Posterior cingulate gyrus (tissue), 11 donors: ENCODE measurements around the gene PPP2R2C.
A peak's percentile ranks its signal among the peaks of the same experiment; 100 is the strongest.

Experiments
- DNase-seq, 10 donors: peaks; one replicate each; pipeline versions ENCODE4 v3.0.0 to v3.0.0-alpha.2; 2020 to 2021; ENCODE audit warnings: mixed read lengths in 3 of 10
- intact Hi-C: fragments of 100-400 bp; cut with DNase I; formaldehyde crosslinking; loops from one replicate; pipeline ENCODE4 v1.15.1; 2023

PPP2R2C gene

GRCh38 chr4:6495296-6495590 lies 22.8 kb upstream of the PPP2R2C start:
- intact Hi-C loops, result no loop called here

GRCh38 chr4:6494431-6495295 lies 22.2 kb upstream of the PPP2R2C start:
- intact Hi-C loops, result no loop called here
- DNase-seq, result peak in 2 of 10 donors; percentile 57 to 76

More at GRCh38 chr4:6495296-6495590, 22.8 kb upstream of the PPP2R2C start:
- DNase-seq, result no peak

- intact Hi-C loops, result no loop called here
- DNase-seq, result peak in 4 of 10 donors; percentile 42 to 85 (median 80)
These were observed 21.4 kb upstream of the PPP2R2C start for GRCh38 chr4:6493658-6494304.

GRCh38 chr4:6492861-6493657 lies 20.6 kb upstream of the PPP2R2C start:
- no peak for DNase-seq
- intact Hi-C loops, result no loop called here

- no peak for DNase-seq
- intact Hi-C loops, result no loop called here
These were observed 19.7 kb upstream of the PPP2R2C start for GRCh38 chr4:6492027-6492590.

GRCh38 chr4:6491235-6491634 lies 18.8 kb upstream of the PPP2R2C start:
- intact Hi-C loops, result no loop called here
- DNase-seq, result peak in 1 of 10 donors; percentile 37

GRCh38 chr4:6489927-6490326 lies 17.5 kb upstream of the PPP2R2C start:
- intact Hi-C loops, result no loop called here
- DNase-seq, result no peak

- intact Hi-C loops, result no loop called here
- no peak for DNase-seq
These were observed 15.1 kb upstream of the PPP2R2C start for GRCh38 chr4:6487466-6487865.

GRCh38 chr4:6480534-6481088 lies 8.2 kb upstream of the PPP2R2C start:
- intact Hi-C loops, result no loop called here
- DNase-seq, result no peak

- peak in 1 of 10 donors; percentile 58 for DNase-seq
These were observed 6.3 kb upstream of the PPP2R2C start for GRCh38 chr4:6478546-6479220.

GRCh38 chr4:6476893-6477292 lies 4.5 kb upstream of the PPP2R2C start:
- intact Hi-C loops, result no loop called here
- no peak for DNase-seq

More at GRCh38 chr4:6478546-6479220, 6.3 kb upstream of the PPP2R2C start:
- intact Hi-C loops, result no loop called here

GRCh38 chr4:6475492-6476020 lies 3.1 kb upstream of the PPP2R2C start:
- intact Hi-C loops, result no loop called here
- peak in 1 of 10 donors; percentile 43 for DNase-seq

- intact Hi-C loops, result loop anchor here (5.0 kb wide), 2 partner anchors 72 to 88 kb away; no protein-coding TSS in a partner anchor
- DNase-seq, result no peak
These were observed 2.5 kb upstream of the PPP2R2C start for GRCh38 chr4:6474705-6475457.

- peak in 3 of 10 donors; percentile 75 to 85 (median 84) for DNase-seq
- intact Hi-C loops, result loop anchor here (5.0 kb wide), 2 partner anchors 73 to 87 kb away; no protein-coding TSS in a partner anchor
These were observed 1.7 kb upstream of the PPP2R2C start for GRCh38 chr4:6474053-6474568.

- intact Hi-C loops, result loop anchor here (5.0 kb wide), 2 partner anchors 74 to 86 kb away; no protein-coding TSS in a partner anchor
- peak in 2 of 10 donors; percentile 48 to 62 for DNase-seq
These were observed 1.0 kb upstream of the PPP2R2C start for GRCh38 chr4:6473264-6474052.

GRCh38 chr4:6472008-6472386 lies 417 bp downstream of the PPP2R2C start:
- DNase-seq, result peak in 2 of 10 donors; percentile 71 to 85
- intact Hi-C loops, result loop anchor here (5.0 kb wide), 2 partner anchors 75 to 85 kb away; no protein-coding TSS in a partner anchor

GRCh38 chr4:6471307-6472007 lies 957 bp downstream of the PPP2R2C start:
- intact Hi-C loops, result loop anchor here (5.0 kb wide), 2 partner anchors 76 to 84 kb away; no protein-coding TSS in a partner anchor
- DNase-seq, result peak in 1 of 10 donors; percentile 81
